ENCODE data around the gene HOXA10.
A peak's percentile ranks its signal among the peaks of the same experiment; 100 is the strongest.

HOXA10 gene

GRCh38 chr7:27198871-27199801, 25.0 kb upstream of the HOXA10 start:
- H3K27me3 ChIP-seq (ENCODE audit: insufficient read depth, poor library complexity, severe bottlenecking) = peaks cover 71% of the 10 kb centered on the region
- peak overlapping the region; percentile 22; the same call in 1 of the 2 replicates for H3K4me3 ChIP-seq (replicated peaks; ENCODE audit: insufficient read depth, low read length)
- DNase-seq (ENCODE audit: low read depth in 1 of 2, low spot score in 1 of 2) = no peak
- no peak overlapping the region for H3K27ac ChIP-seq (replicated peaks)
- TF ChIP-seq REST (IDR thresholded peaks at IDR 0.05; ENCODE audit: insufficient replicate concordance, low read depth) = no peak
- no peak for TF ChIP-seq GABPA (IDR thresholded peaks at IDR 0.05; ENCODE audit: low read depth)
- no peak for TF ChIP-seq POLR2AphosphoS5 (IDR thresholded peaks at IDR 0.05; ENCODE audit: low read depth)
- no peak for TF ChIP-seq CTCF (IDR thresholded peaks at IDR 0.05; ENCODE audit: insufficient read depth, low read length)
- no peak for TF ChIP-seq SPI1 (IDR thresholded peaks at IDR 0.05; ENCODE audit: borderline replicate concordance, low read depth)

- H3K4me3 ChIP-seq (replicated peaks; ENCODE audit: insufficient read depth, low read length) = no peak overlapping the region
- peaks cover 71% of the 10 kb centered on the region for H3K27me3 ChIP-seq (ENCODE audit: insufficient read depth, poor library complexity, severe bottlenecking)
Measured at GRCh38 chr7:27198138-27198841, 24.2 kb upstream of the HOXA10 start.

More at GRCh38 chr7:27198138-27198841, 24.2 kb upstream of the HOXA10 start:
- no peak for TF ChIP-seq REST (IDR thresholded peaks at IDR 0.05; ENCODE audit: insufficient replicate concordance, low read depth)
- no peak for TF ChIP-seq POLR2AphosphoS5 (IDR thresholded peaks at IDR 0.05; ENCODE audit: low read depth)
- no peak for TF ChIP-seq CTCF (IDR thresholded peaks at IDR 0.05; ENCODE audit: insufficient read depth, low read length)
- no peak for TF ChIP-seq GABPA (IDR thresholded peaks at IDR 0.05; ENCODE audit: low read depth)
- no peak for TF ChIP-seq SPI1 (IDR thresholded peaks at IDR 0.05; ENCODE audit: borderline replicate concordance, low read depth)
- H3K27ac ChIP-seq (replicated peaks) = no peak overlapping the region
- no peak for DNase-seq (ENCODE audit: low read depth in 1 of 2, low spot score in 1 of 2)
